CD4-positive, alpha-beta T cell (primary cell): ENCODE data around the gene CCDC107. TPM values are rescaled to one million over a fixed set of nuclear protein-coding genes. Genes with fewer than 3 reads are reported as not detected.

Experiments
- ATAC-seq: fragments of 200-7000 bp; cut with Tn5 transposase; one replicate; pipeline ENCODE4 v1.10.0; 2022; ENCODE audit warnings: mild to moderate bottlenecking; ENCODE audit not compliant: poor library complexity
- CTCF ChIA-PET: fragments of 350-600 bp; sonication (Branson Sonifier 250); formaldehyde crosslinking; loops from one replicate; lab custom pipeline; 2021; ENCODE audit warnings: antibody characterized with exemption, inconsistent platforms; lab: Charles Lee
- POLR2A ChIA-PET: fragments of 350-600 bp; sonication (Branson Sonifier 250); formaldehyde crosslinking; loops from one replicate; lab custom pipeline; 2021; ENCODE audit warnings: antibody characterized with exemption, inconsistent platforms; lab: Charles Lee
- DNase-seq, 14 experiments: peaks; one replicate each; pipeline ENCODE4 v3.0.0-alpha.2; 2013 to 2020; ENCODE audit warnings: mixed read lengths in 2 of 14
- H3K27ac ChIP-seq, 2 donors: one replicate each; pipeline versions ENCODE4 v1.5.1 to v1.7.0; 2013; ENCODE audit warnings: low read length in 2 of 2, low read depth in 1 of 2, mild to moderate bottlenecking in 1 of 2
- H3K27me3 ChIP-seq, 2 experiments: 1 replicate in 1 of 2; 2 replicates in 1 of 2; pipeline versions ENCODE4 v1.6.1 to v1.7.0; 2013; ENCODE audit warnings: low read length in 2 of 2, control low read depth in 1 of 2, mild to moderate bottlenecking in 1 of 2, moderate library complexity in 1 of 2; ENCODE audit not compliant: insufficient read depth in 2 of 2, control insufficient read depth in 1 of 2
- H3K36me3 ChIP-seq: one replicate; pipeline ENCODE4 v1.6.1; 2013; ENCODE audit warnings: low read length, control low read depth; ENCODE audit not compliant: insufficient read depth
- H3K4me1 ChIP-seq: one replicate; pipeline ENCODE4 v1.6.1; 2013; ENCODE audit warnings: low read length, control low read depth; ENCODE audit not compliant: insufficient read depth
- H3K4me3 ChIP-seq: one replicate; pipeline ENCODE4 v1.5.1; 2013; ENCODE audit warnings: mild to moderate bottlenecking, low read length, moderate library complexity
- H3K9me3 ChIP-seq, 2 experiments: 1 replicate in 1 of 2; 2 replicates in 1 of 2; pipeline versions ENCODE4 v1.6.1 to v1.7.0; 2013; ENCODE audit warnings: low read length in 2 of 2, mild to moderate bottlenecking in 2 of 2, control low read depth in 1 of 2, moderate library complexity in 1 of 2; ENCODE audit not compliant: control insufficient read depth in 1 of 2, insufficient read depth in 1 of 2
- H3K27ac Mint-ChIP-seq: one replicate; pipeline ENCODE4 v1.8.0; 2020; ENCODE audit warnings: mixed read lengths
- H3K27me3 Mint-ChIP-seq: one replicate; pipeline ENCODE4 v1.8.0; 2021; ENCODE audit warnings: mixed read lengths
- H3K36me3 Mint-ChIP-seq: one replicate; pipeline ENCODE4 v1.8.0; 2021; ENCODE audit warnings: low read depth, mixed read lengths
- H3K4me1 Mint-ChIP-seq: one replicate; pipeline ENCODE4 v1.8.0; 2021; ENCODE audit warnings: low read depth, mixed read lengths
- H3K4me3 Mint-ChIP-seq: one replicate; pipeline ENCODE4 v1.8.0; 2020; ENCODE audit warnings: mild to moderate bottlenecking, mixed read lengths
- H3K9me3 Mint-ChIP-seq: one replicate; pipeline ENCODE4 v1.8.0; 2020; ENCODE audit warnings: mixed read lengths
- intact Hi-C, 2 experiments: fragments of 100-400 bp; cut with DNase I in 1 of 2; cut with micrococcal nuclease in 1 of 2; formaldehyde crosslinking; loops; one replicate each; pipeline versions ENCODE4 v1.15.1 to v1.9.0; 2023 to 2025; cut with DNase I, micrococcal nuclease
- total RNA-seq, 174 experiments: library from RNA in 2 of 174; stranded (reverse) in 2 of 174; gene quantifications; one replicate each; pipeline ENCODE4 v1.2.3 and lab custom pipeline; 2021 to 2026
- TF ChIP-seq, protein P1 (sequence below): fragments of 200-600 bp; IDR thresholded peaks from one replicate; pipeline ENCODE4 v1.8.0; 2022; ENCODE audit warnings: antibody characterized with exemption, mild to moderate bottlenecking

Gene CCDC107
- total RNA-seq, 2 experiments from 2014 or later: 10.2 TPM

GRCh38 chr9:35685506-35685905 is 27.4 kb downstream of the CCDC107 start:
- Mint-ChIP-seq H3K4me1 (peaks cover 13% of the 10 kb centered on the region), H3K9me3 (no peaks in the 10 kb centered on the region), H3K27ac (no peak overlapping the region), H3K27me3 (no peaks in the 10 kb centered on the region), H3K36me3 (no peaks in the 10 kb centered on the region), H3K4me3 (no peak overlapping the region)
- ChIA-PET POLR2A (interaction anchor here (2.0 kb wide), 1 partner anchor 11 kb away, joined by 5 read pairs; no protein-coding TSS in a partner anchor), CTCF (interaction anchor here (3.5 kb wide), 1 partner anchor 11 kb away, joined by 17 read pairs; no protein-coding TSS in a partner anchor)
- Histone ChIP-seq H3K4me1 (peaks cover 17% of the 10 kb centered on the region), H3K27me3 (no peaks in the 10 kb centered on the region), H3K9me3 (no peaks in the 10 kb centered on the region), H3K4me3 (no peak overlapping the region), H3K36me3 (no peaks in the 10 kb centered on the region), H3K27ac (no peak overlapping the region)
- TF ChIP-seq, protein P1, sequence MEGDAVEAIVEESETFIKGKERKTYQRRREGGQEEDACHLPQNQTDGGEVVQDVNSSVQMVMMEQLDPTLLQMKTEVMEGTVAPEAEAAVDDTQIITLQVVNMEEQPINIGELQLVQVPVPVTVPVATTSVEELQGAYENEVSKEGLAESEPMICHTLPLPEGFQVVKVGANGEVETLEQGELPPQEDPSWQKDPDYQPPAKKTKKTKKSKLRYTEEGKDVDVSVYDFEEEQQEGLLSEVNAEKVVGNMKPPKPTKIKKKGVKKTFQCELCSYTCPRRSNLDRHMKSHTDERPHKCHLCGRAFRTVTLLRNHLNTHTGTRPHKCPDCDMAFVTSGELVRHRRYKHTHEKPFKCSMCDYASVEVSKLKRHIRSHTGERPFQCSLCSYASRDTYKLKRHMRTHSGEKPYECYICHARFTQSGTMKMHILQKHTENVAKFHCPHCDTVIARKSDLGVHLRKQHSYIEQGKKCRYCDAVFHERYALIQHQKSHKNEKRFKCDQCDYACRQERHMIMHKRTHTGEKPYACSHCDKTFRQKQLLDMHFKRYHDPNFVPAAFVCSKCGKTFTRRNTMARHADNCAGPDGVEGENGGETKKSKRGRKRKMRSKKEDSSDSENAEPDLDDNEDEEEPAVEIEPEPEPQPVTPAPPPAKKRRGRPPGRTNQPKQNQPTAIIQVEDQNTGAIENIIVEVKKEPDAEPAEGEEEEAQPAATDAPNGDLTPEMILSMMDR: no peak
- DNase-seq (no peak), ATAC-seq (no peak)
- intact Hi-C loops: loop anchor here in 1 of 2 experiments (2.0 kb wide), 1 partner anchor 17 kb away; no protein-coding TSS in a partner anchor

GRCh38 chr9:35686222-35687203 is 28.4 kb downstream of the CCDC107 start:
- Histone ChIP-seq H3K9me3 (no peaks in the 10 kb centered on the region), H3K27ac (no peak overlapping the region), H3K27me3 (no peaks in the 10 kb centered on the region), H3K4me1 (peaks cover 23% of the 10 kb centered on the region), H3K4me3 (no peak overlapping the region), H3K36me3 (no peaks in the 10 kb centered on the region)
- ATAC-seq (no peak), DNase-seq (no peak)
- Mint-ChIP-seq H3K4me1 (peaks cover 22% of the 10 kb centered on the region), H3K36me3 (no peaks in the 10 kb centered on the region), H3K27ac (no peak overlapping the region), H3K9me3 (no peaks in the 10 kb centered on the region), H3K27me3 (no peaks in the 10 kb centered on the region), H3K4me3 (no peak overlapping the region)
- intact Hi-C loops: no loop called here
- POLR2A ChIA-PET: interaction anchor here (2.0 kb wide), 1 partner anchor 10 kb away, joined by 5 read pairs; no protein-coding TSS in a partner anchor
- TF ChIP-seq, protein P1: no peak
- CTCF ChIA-PET: interaction anchor here (1.8 to 3.5 kb wide), 2 partner anchors 10 to 11 kb away, joined by 14 to 17 read pairs; no protein-coding TSS in a partner anchor

DNA sequence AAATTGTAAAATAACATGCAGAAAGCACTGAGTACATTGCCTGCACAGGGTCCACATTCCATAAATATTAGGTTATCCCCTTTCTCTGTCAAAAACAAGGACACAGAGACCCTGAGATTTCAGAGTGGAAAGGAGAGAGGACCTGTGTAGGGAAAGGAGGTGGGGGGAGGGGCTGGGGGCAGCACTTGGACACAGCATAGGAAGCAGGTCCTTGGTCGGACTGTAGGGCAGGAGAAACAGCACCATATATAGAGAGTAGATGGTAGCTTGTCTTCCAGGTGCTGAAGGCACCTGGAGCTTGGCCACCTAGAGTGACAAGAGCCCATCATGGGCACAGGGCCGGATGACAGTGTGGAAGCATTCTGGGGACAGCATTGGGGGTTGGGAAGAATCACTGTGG is 29.2 kb downstream of the CCDC107 start:
- no peak overlapping the region for H3K27ac ChIP-seq
- DNase-seq (no peak), ATAC-seq (no peak)
- no peaks in the 10 kb centered on the region for H3K27me3 ChIP-seq
- peaks cover 26% of the 10 kb centered on the region for H3K4me1 ChIP-seq
- H3K9me3 ChIP-seq: no peaks in the 10 kb centered on the region
- H3K36me3 ChIP-seq: no peaks in the 10 kb centered on the region
- H3K36me3 Mint-ChIP-seq: no peaks in the 10 kb centered on the region
- H3K4me3 ChIP-seq: no peak overlapping the region
- ChIA-PET POLR2A (interaction anchor here (1.3 kb wide), 1 partner anchor 38 kb away, joined by 3 read pairs; no protein-coding TSS in a partner anchor), CTCF (interaction anchor here (0.8 to 1.8 kb wide), 2 partner anchors 10 to 76 kb away, joined by 3 to 14 read pairs; no protein-coding TSS in a partner anchor)
- no peak overlapping the region for H3K27ac Mint-ChIP-seq
- intact Hi-C loops: no loop called here
- H3K4me1 Mint-ChIP-seq: peaks cover 28% of the 10 kb centered on the region
- no peaks in the 10 kb centered on the region for H3K9me3 Mint-ChIP-seq
- H3K27me3 Mint-ChIP-seq: no peaks in the 10 kb centered on the region
- H3K4me3 Mint-ChIP-seq: peak overlapping the region; percentile 72
- TF ChIP-seq, protein P1: no peak
